ENCODE data around the gene DACH1. TPM values are rescaled to one million over a fixed set of nuclear protein-coding genes. Genes with fewer than 3 reads are reported as not detected.

Gene DACH1
- total RNA-seq, 4 donors from 2014 or later: 0.08 to 2.3 (median 0.71) TPM

- H3K36me3 ChIP-seq: no peaks in the 10 kb centered on the region
- H3K27ac ChIP-seq: no peak overlapping the region
- no peak for DNase-seq
- WGBS, 2 donors: 71 to 89% methylated on average over 5 of the region's 5 CpGs
- intact Hi-C loops (cut with DNase I): no loop called here
- H3K4me1 ChIP-seq: peaks cover 0 to 9% (median 0%) of the 10 kb centered on the region in 3 donors
- no peaks in the 10 kb centered on the region for H3K9me3 ChIP-seq
- no peaks in the 10 kb centered on the region for H3K27me3 ChIP-seq
- no peak overlapping the region for H3K4me3 ChIP-seq
- TF ChIP-seq, protein P1, sequence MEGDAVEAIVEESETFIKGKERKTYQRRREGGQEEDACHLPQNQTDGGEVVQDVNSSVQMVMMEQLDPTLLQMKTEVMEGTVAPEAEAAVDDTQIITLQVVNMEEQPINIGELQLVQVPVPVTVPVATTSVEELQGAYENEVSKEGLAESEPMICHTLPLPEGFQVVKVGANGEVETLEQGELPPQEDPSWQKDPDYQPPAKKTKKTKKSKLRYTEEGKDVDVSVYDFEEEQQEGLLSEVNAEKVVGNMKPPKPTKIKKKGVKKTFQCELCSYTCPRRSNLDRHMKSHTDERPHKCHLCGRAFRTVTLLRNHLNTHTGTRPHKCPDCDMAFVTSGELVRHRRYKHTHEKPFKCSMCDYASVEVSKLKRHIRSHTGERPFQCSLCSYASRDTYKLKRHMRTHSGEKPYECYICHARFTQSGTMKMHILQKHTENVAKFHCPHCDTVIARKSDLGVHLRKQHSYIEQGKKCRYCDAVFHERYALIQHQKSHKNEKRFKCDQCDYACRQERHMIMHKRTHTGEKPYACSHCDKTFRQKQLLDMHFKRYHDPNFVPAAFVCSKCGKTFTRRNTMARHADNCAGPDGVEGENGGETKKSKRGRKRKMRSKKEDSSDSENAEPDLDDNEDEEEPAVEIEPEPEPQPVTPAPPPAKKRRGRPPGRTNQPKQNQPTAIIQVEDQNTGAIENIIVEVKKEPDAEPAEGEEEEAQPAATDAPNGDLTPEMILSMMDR (IDR thresholded peaks at IDR 0.05): no peak
- TF ChIP-seq POLR2A (IDR thresholded peaks at IDR 0.05): no peak
Observed at GRCh38 chr13:71877256-71877653, 10.3 kb upstream of the DACH1 start.

DNA sequence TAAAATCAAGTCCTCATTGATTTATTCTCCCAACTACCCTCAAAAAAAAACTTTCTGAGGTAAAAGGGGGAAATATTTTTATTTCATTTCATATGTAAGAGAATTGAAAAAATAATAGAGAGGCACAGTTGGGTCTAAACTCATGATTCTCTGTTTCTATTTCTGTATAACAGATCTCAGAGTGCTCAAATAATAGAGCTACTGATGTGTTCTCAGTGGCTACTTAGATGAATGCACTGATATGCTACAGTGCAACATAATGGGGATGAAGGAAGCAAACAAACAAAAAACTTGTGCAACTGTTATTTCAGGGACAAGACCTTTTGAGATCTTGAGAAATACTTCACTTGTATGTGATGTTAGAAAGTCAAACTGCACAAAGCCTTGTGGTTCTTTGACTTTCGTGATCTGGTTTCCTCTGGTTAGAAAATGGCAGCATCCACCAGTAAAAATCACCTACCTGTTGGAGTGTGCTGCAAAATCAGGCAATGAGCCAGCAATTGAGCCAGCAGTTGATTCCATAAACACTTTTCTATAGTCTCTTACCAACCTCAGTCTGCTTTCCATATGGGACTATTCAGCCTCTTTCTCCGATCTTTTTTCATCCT lies 9.7 kb upstream of the DACH1 start:
- Histone ChIP-seq H3K9me3 (no peaks in the 10 kb centered on the region), H3K36me3 (no peaks in the 10 kb centered on the region), H3K27ac (no peak overlapping the region), H3K4me3 (no peak overlapping the region), H3K27me3 (no peaks in the 10 kb centered on the region), H3K4me1 (peaks cover 0 to 9% (median 0%) of the 10 kb centered on the region in 3 donors)
- no peak for TF ChIP-seq POLR2A (IDR thresholded peaks at IDR 0.05)
- TF ChIP-seq, protein P1 (IDR thresholded peaks at IDR 0.05): no peak
- WGBS, 2 donors: 66 to 89% methylated on average over 2 of the region's 2 CpGs
- intact Hi-C loops (cut with DNase I): no loop called here
- no peak for DNase-seq

GRCh38 chr13:71875823-71876222 lies 8.8 kb upstream of the DACH1 start:
- H3K4me1 ChIP-seq: peaks cover 0 to 9% (median 0%) of the 10 kb centered on the region in 3 donors
- no peaks in the 10 kb centered on the region for H3K9me3 ChIP-seq
- no peaks in the 10 kb centered on the region for H3K36me3 ChIP-seq
- H3K27me3 ChIP-seq: no peaks in the 10 kb centered on the region
- 80 to 87% methylated on average over 5 of the region's 5 CpGs for WGBS, 2 donors
- H3K27ac ChIP-seq: no peak overlapping the region
- no peak overlapping the region for H3K4me3 ChIP-seq
- intact Hi-C loops (cut with DNase I): no loop called here
- no peak for TF ChIP-seq POLR2A (IDR thresholded peaks at IDR 0.05)
- TF ChIP-seq, protein P1 (IDR thresholded peaks at IDR 0.05): no peak
- no peak for DNase-seq

- no peak for DNase-seq
- TF ChIP-seq POLR2A (IDR thresholded peaks at IDR 0.05): no peak
- TF ChIP-seq, protein P1 (IDR thresholded peaks at IDR 0.05): no peak
- peaks cover 0 to 13% (median 0%) of the 10 kb centered on the region in 4 donors for H3K27me3 ChIP-seq
- no peaks in the 10 kb centered on the region for H3K9me3 ChIP-seq
- intact Hi-C loops (cut with DNase I): no loop called here
- no peak overlapping the region for H3K4me3 ChIP-seq
- WGBS, 2 donors: 20 to 45% methylated on average over 2 of the region's 2 CpGs
- peaks cover 0 to 9% (median 0%) of the 10 kb centered on the region in 3 donors for H3K4me1 ChIP-seq
- no peaks in the 10 kb centered on the region for H3K36me3 ChIP-seq
- H3K27ac ChIP-seq: no peak overlapping the region
Observed at GRCh38 chr13:71874458-71874857, 7.5 kb upstream of the DACH1 start.

DNA sequence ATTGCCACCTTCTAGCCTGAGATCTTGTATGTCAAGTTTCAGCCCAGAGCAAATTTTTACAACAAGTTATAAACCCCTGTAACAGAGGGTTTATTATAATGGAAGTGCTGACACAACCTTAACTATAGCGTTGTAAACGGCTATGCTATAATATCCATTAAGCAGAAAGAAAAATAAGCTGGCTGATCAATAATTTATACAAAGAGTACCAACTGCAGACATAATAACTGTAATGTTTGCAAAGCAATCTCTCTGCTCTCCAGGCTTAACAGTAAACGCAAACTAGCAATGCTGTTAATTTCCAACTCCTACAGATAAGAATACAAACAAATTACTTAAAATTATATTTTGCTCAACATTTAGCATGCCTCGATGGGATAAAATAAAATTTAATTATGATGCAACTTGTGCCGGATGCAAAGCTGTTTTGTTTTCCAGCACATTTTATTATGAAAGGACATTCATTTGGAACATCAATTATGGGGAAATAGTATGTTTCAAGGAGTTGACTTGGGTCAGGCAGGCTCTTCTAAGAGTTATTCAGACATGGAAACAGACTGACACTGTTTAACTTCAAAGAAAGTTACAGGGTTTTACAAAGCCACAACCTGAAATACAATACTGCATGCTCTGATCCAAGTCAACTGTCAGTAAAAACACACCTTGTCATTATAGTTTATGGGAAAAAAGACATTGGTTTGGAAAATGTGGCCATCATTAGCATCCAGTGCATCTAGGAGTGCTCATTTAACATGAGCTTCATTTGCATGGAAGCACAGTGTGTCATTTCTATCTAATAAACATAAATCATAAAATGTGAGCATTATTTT lies 6.6 kb upstream of the DACH1 start:
- peaks cover 0 to 4% (median 0%) of the 10 kb centered on the region in 3 donors for H3K4me1 ChIP-seq
- no peak for DNase-seq
- intact Hi-C loops (cut with DNase I): no loop called here

More for the DNA sequence above, 6.6 kb upstream of the DACH1 start:
- Histone ChIP-seq H3K4me3 (no peak overlapping the region), H3K36me3 (no peaks in the 10 kb centered on the region), H3K27ac (no peak overlapping the region), H3K9me3 (no peaks in the 10 kb centered on the region), H3K27me3 (peaks cover 0 to 21% (median 0%) of the 10 kb centered on the region in 4 donors)
- TF ChIP-seq, protein P1 (IDR thresholded peaks at IDR 0.05): no peak
- TF ChIP-seq POLR2A (IDR thresholded peaks at IDR 0.05): no peak
- WGBS, 2 donors: 80 to 85% methylated on average over 5 of the region's 5 CpGs

Measured in esophagus squamous epithelium (tissue), 5 donors.